HG03280 (cell line): ENCODE data around the gene R3HDM2.
"Not testable (repeated sequence)": the region's sequence is repeated elsewhere in the genome, so short reads cannot be mapped to it uniquely, and the experiment has no call there.

Experiments used
- ATAC-seq: cut with Tn5 transposase; IDR thresholded peaks from one replicate; pipeline ENCODE4 v1.9.1; 2021; ENCODE audit warnings: mild to moderate bottlenecking, moderate library complexity; ENCODE audit not compliant: unreplicated experiment

Gene R3HDM2

GRCh38 chr12:57384478-57384877 is 46.4 kb downstream of the R3HDM2 start:
- no peak for ATAC-seq

- no peak for ATAC-seq
These were observed 49.1 kb downstream of the R3HDM2 start for GRCh38 chr12:57381693-57382220.

DNA sequence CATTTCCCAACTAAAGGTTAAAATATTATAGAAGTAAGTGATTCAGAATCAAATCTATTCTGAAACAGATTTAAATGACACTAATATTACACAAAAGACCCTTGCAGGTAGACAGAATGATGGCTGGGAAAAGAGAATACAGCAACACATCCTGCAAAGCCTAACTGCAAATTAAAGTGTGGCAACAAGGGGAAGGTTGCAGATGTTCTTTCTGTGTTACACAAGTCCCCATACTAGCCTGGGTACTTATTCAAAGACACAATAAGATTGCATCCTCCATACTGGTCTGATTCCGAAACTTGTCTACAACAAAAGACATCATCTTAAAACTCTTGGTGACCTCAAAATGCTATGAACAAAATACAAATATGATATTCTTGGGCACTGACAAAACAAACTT is 50.5 kb downstream of the R3HDM2 start:
- ATAC-seq: no peak

DNA sequence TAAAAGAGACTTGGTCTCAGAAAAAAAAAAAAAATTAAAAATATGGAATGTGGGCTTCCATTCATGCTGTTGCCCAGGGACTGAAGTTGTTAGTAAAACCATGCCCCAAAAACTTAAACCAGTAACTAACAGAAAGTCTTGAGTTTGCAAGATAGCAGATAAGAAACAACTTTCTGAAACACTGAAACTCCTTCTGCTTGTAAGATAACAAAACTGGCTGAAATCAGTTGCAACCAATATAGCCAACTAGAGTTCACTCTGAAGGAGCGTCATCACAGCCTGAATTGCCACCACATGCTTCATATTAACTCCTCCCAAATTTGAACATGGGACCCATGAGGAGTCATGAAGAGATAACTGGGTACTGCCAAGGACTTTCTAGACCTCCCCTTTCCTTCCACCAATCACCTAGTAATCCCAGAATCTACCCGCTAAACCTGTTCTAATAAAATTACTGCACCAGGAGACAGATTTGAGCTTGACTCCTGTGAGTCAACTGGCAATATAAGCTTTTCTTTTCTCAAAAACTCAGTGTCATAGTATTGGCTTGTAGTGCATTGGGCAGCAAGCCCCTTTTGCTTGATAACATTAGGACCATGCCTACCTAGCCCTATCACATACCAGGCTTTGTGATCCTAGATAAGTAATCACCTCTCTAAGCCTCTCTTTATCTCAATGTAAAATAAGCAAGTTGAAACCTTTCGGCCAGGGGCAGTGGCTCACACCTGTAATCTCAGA is 53.6 kb downstream of the R3HDM2 start:
- no peak for ATAC-seq

- ATAC-seq: no peak
These were observed 58.6 kb downstream of the R3HDM2 start for GRCh38 chr12:57372233-57372632.

DNA sequence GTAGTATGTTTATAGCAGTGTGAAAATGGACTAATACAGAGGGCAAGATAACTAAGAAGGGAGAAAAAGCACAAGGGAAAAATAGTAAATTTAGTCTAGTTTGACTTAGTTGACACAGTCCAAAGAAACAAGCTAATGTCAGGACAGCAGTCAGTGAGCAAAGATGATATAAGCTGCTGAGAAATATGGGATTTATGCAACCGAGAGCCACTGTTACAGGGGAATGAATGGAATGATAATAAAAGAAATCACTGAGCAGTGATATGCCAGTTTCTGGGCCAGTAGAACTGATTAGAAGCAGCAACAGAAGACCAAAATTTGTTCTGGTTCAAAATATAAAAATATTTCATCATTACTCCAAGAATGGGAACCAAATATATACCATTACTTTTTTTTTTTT is 60.1 kb downstream of the R3HDM2 start:
- ATAC-seq: no peak

DNA sequence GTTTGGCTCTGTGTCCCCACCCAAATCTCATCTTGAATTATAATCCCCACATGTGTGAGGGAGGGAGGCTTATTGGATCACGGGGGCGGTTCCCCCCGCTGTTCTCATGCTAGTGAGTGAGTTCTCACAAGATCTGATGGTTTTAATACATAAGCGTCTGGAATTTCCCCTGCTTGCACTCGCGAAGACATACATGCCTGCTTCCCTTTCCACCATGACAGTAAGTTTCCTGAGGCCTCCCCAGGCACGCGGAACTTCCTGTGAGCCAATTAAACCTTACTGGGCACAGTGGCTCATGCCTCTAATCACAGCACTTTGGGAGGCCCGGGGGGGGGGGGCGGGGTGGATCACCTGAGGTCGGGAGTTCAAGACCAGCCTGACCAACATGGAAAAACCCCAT is 60.8 kb downstream of the R3HDM2 start:
- ATAC-seq: no peak

GRCh38 chr12:57369202-57369601 is 61.6 kb downstream of the R3HDM2 start:
- no peak for ATAC-seq

- ATAC-seq: no peak
These were observed 62.3 kb downstream of the R3HDM2 start for GRCh38 chr12:57368349-57369095.

- ATAC-seq: no peak
These were observed 63.7 kb downstream of the R3HDM2 start for GRCh38 chr12:57367121-57367520.

GRCh38 chr12:57366315-57366714 is 64.5 kb downstream of the R3HDM2 start:
- no peak for ATAC-seq

DNA sequence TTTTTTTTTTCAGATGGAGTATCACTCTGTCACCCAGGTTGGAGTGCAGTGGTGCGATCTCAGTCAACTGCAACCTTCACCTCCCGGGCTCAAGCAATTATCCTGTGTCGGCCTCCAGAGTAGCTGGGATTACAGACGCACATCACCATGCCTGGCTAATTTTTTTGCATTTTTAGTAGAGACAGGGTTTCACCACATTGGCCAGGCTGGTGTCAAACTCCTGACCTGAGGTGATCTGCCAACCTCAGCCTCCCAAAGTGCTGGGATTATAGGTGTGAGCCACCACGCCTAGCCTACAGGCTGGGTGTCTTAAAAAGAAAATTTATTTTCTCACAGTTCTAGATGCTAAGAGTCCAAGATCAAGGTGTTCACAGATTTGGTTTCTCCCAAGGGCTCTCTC is 66.7 kb downstream of the R3HDM2 start:
- ATAC-seq: not testable (repeated sequence)

DNA sequence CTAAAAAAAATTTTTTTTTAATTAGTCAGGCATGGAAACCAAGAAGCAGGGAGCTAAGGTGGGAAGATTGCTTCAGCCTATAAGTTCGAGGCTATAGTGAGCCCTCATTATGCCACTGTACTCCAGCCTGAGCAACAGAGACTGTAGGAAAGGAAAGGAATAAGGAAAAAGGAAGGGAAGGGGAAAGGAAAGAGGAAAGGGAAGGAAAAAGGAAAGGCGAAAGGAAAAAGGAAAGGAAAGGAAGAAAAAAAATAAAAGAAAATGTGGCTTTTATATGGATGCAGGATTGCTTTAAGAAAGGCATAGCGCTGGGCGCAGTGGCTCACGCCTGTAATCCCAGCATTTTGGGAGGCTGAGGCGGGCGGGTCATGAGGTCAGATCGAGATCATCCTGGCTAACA is 70.4 kb downstream of the R3HDM2 start:
- ATAC-seq: no peak

DNA sequence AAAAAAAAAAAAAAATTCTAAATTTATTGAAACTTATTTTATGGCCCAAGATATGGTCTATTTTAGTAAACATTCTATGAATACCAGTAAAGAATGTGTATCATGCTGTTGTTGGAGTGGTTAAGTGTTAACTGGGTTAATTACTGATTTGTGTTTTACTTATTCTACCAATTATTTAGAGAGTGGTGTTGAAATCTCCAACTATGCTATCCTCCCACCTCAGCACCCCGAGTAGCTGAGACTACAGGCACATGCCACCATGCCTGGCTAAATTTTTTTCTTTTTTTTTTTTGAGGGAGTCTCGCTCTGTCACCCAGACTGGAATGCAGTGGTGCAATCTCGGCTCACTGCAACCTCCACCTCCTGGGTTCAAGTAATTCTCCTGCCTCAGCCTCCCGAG is 72.2 kb downstream of the R3HDM2 start:
- ATAC-seq: no peak

DNA sequence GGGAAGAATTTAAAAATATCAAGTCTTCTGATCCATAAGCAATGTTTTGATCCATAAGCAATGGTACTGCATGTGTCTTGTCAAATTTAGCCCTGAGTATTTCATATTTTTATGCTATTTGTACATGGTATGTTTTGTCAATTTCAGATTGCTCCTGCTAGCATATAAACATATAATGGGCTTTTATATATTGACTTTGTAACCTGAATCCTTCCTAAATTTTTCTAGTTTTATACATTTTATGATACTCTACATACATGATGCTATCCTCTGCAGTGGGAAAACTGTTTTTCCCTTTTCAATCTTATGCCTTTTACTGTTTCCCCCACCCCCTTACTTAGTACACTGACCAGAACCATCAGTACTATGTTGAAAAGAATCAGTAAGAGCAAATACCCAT is 75.1 kb downstream of the R3HDM2 start:
- no peak for ATAC-seq

DNA sequence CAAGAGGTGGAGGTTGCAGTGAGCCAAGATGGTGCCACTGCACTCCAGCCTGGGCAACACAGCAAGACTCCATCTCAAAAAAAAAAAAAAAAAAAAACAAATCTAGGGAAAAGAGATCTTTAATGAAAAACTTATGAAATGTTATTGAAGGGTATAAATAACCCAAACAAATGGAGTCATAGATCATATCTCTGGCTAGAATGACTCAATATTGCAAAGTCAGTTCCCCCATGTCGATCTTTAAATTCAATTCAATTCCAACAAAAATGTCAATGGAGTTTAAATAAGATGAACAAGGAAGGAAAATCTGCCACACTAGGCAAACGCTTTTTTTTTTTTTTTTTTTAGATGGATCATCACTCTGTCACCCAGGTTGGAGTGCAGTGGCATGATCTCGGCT is 78.7 kb downstream of the R3HDM2 start:
- ATAC-seq: no peak

DNA sequence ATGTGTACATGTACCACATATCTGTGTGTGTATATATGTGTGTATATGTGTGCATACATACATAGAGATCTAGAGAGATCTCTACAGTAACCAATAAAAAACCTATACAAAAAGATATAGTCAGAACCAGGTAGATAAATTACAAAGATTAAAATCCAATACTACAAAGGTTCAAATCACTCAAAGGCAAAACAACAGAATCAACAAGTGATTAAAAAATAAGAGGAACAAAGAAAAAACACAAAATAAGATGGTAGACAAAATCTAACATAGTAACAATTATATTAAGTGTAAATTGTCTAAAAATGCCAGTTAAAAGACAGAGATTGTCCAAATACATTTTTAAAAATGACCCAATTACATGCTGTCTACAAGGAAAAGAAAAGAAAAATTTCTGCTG is 83.6 kb downstream of the R3HDM2 start:
- ATAC-seq: no peak

- no peak for ATAC-seq
These were observed 87.0 kb downstream of the R3HDM2 start for GRCh38 chr12:57343703-57344378.

- no peak for ATAC-seq
These were observed 88.6 kb downstream of the R3HDM2 start for GRCh38 chr12:57342207-57342691.

DNA sequence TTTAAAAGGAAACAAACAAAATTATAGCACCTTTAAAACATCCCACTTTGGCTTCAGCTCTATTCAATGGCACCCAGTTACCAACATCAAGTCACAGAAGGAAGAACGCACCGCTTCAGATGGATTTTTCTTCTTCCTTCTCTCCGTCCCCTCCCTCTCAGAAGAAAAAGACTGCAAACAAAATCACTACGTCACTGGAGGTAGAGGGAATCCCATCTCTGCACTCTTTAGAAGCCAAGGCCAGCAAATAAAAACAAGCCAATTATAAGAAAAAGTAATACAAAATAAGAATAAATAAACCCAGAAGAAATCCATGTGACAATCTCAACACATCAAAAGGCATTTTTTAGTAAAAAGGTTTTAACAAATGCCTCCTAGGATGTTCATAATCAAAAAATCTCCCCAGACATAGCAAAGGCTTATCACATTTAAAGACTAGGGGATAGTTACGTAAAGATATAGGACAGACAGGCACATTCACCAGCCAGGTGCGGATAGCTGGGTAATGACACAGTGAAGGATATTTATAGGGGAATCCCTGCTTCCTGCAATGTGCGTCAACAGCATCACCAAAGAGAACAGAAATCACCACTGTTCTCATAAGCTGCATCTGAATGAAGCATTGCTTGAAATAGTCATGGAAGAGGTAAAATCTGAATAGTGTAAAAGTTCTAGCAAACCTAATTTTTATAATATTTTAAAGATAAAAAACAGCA is 89.4 kb downstream of the R3HDM2 start:
- no peak for ATAC-seq

- ATAC-seq: no peak
These were observed 90.7 kb downstream of the R3HDM2 start for GRCh38 chr12:57340104-57340503.
